Type B pancreatic cell (in vitro differentiated cells): ENCODE data around the gene GAREM1. TPM values are rescaled to one million over a fixed set of nuclear protein-coding genes. Genes with fewer than 3 reads are reported as not detected.
"Not testable (repeated sequence)": the region's sequence is repeated elsewhere in the genome, so short reads cannot be mapped to it uniquely, and the experiment has no call there.

Source experiments
- DNase-seq: peaks from one replicate; pipeline ENCODE4 v3.0.0; 2021; ENCODE audit warnings: mixed read lengths; ENCODE audit not compliant: unreplicated experiment; ENCODE audit errors: extremely low spot score
- H3K27ac Mint-ChIP-seq: 2 replicates; pipeline ENCODE4 v1.8.0; 2021; ENCODE audit warnings: mild to moderate bottlenecking, mixed read lengths
- H3K27me3 Mint-ChIP-seq: 2 replicates; pipeline ENCODE4 v1.8.0; 2021; ENCODE audit warnings: mixed read lengths
- H3K36me3 Mint-ChIP-seq: 2 replicates; pipeline ENCODE4 v1.8.0; 2021; ENCODE audit warnings: mixed read lengths
- H3K4me1 Mint-ChIP-seq: one replicate; pipeline ENCODE4 v1.8.0; 2021; ENCODE audit warnings: mixed read lengths; ENCODE audit not compliant: unreplicated experiment
- H3K4me3 Mint-ChIP-seq: 2 replicates; pipeline ENCODE4 v1.8.0; 2021; ENCODE audit warnings: mild to moderate bottlenecking, mixed read lengths
- H3K9me3 Mint-ChIP-seq: 2 replicates; pipeline ENCODE4 v1.8.0; 2021; ENCODE audit warnings: mixed read lengths
- total RNA-seq: library from RNA; stranded (reverse); gene quantifications from 2 replicates; pipeline ENCODE4 v1.2.1, GENCODE V29; 2021; ENCODE audit warnings: low replicate concordance
- TF ChIP-seq, protein P1 (sequence below): fragments of 200-600 bp; sonication (generic); conservative IDR thresholded peaks from 2 replicates; pipeline ENCODE4 v1.5.0; 2021; ENCODE audit warnings: antibody characterized with exemption, mild to moderate bottlenecking

The GAREM1 gene
- total RNA-seq, 1 donor from 2014 or later = 17.8 TPM

DNA sequence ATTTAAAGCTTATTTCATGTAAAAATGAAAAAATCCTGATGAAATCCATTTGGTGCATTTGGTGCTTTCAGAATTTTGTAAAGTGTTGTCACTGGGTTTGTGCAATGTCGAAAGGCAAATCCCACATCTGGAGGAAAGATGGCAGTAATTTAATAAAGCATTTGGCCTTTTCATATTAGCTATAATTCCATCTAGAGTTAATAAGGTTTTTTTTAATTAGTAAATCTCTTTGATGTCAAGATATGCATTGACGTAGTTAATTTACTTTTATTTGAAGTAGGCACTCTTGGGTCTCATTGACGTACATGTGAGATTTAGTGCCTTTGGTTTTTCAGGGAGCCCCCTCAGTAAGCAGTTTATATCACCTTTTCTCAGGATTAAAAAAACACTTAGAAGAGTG, 12.3 kb upstream of the GAREM1 start:
- DNase-seq = no peak
- no peaks in the 10 kb centered on the region for H3K9me3 Mint-ChIP-seq
- TF ChIP-seq, protein P1, sequence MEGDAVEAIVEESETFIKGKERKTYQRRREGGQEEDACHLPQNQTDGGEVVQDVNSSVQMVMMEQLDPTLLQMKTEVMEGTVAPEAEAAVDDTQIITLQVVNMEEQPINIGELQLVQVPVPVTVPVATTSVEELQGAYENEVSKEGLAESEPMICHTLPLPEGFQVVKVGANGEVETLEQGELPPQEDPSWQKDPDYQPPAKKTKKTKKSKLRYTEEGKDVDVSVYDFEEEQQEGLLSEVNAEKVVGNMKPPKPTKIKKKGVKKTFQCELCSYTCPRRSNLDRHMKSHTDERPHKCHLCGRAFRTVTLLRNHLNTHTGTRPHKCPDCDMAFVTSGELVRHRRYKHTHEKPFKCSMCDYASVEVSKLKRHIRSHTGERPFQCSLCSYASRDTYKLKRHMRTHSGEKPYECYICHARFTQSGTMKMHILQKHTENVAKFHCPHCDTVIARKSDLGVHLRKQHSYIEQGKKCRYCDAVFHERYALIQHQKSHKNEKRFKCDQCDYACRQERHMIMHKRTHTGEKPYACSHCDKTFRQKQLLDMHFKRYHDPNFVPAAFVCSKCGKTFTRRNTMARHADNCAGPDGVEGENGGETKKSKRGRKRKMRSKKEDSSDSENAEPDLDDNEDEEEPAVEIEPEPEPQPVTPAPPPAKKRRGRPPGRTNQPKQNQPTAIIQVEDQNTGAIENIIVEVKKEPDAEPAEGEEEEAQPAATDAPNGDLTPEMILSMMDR = no peak
- peaks cover 5% of the 10 kb centered on the region for H3K4me1 Mint-ChIP-seq
- no peaks in the 10 kb centered on the region for H3K36me3 Mint-ChIP-seq
- H3K4me3 Mint-ChIP-seq = no peak overlapping the region
- H3K27ac Mint-ChIP-seq = no peak overlapping the region
- peaks cover 12% of the 10 kb centered on the region for H3K27me3 Mint-ChIP-seq

DNA sequence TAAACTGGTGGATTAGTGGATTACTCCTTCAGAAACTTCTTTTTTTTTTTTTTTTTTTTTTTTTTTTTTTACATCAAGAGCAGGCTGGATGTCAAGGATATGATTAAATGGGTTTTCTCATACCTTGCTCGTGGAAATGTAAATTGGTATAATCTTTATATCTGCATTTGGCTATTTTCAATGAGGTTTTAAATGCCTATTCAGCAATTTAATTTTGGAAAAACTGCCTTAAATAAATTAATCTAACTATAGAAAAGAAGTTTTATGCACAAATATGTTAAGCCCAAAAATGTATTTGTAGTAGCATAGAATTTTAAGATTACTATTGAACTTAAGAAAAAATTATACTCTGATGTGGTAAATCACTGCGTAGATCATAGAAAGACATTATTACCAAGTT, 11.4 kb upstream of the GAREM1 start:
- Mint-ChIP-seq H3K9me3 (no peaks in the 10 kb centered on the region), H3K4me1 (peaks cover 5% of the 10 kb centered on the region), H3K27ac (no peak overlapping the region), H3K4me3 (no peak overlapping the region), H3K27me3 (peaks cover 12% of the 10 kb centered on the region), H3K36me3 (no peaks in the 10 kb centered on the region)
- no peak for DNase-seq
- TF ChIP-seq, protein P1 = no peak

DNA sequence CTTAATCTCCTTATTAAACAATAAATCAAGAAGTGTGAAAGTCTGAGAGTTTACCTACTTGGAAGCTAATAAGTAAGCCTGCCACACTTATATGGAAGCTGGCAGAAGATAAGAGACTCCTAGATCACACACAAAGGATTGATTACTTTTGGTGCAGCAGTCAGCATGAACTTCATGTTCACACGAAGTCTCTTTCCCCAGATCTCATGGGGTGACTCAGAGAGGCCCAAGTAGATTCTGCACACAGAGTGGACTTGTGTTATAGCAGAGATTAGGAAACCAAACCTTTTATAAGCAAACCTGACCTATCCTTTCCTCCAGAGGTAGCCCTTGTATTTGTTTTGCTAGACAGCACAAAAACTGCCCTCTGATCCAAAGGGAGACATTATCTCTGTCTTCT, 9.9 kb upstream of the GAREM1 start:
- no peak for DNase-seq
- H3K27me3 Mint-ChIP-seq = peaks cover 16% of the 10 kb centered on the region
- no peaks in the 10 kb centered on the region for H3K9me3 Mint-ChIP-seq
- H3K36me3 Mint-ChIP-seq = no peaks in the 10 kb centered on the region
- H3K4me1 Mint-ChIP-seq = peaks cover 5% of the 10 kb centered on the region
- H3K27ac Mint-ChIP-seq = no peak overlapping the region
- TF ChIP-seq, protein P1 = no peak
- no peak overlapping the region for H3K4me3 Mint-ChIP-seq

DNA sequence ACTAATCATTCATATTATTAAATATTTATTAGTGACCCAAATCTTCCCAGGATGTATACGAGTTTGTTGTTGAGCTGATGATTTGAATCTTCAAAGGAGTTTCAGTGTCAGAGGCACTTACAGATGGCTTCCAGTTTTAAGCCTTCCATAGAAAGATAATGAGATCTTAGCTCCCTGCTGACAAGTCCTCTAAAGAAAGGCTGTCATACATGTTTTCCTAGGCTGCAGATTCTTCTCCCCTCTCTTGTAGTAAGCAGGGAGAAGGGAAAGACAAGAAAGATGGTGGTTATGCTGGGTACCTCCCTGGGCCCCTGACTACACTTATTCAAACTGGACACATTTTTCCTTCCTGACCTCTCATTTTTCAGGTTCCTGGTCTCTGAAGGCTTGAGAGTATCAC, 8.1 kb upstream of the GAREM1 start:
- TF ChIP-seq, protein P1 = no peak
- Mint-ChIP-seq H3K4me1 (peaks cover 5% of the 10 kb centered on the region), H3K36me3 (no peaks in the 10 kb centered on the region), H3K27me3 (peaks cover 13% of the 10 kb centered on the region), H3K9me3 (no peaks in the 10 kb centered on the region), H3K27ac (no peak overlapping the region), H3K4me3 (no peak overlapping the region)
- no peak for DNase-seq

DNA sequence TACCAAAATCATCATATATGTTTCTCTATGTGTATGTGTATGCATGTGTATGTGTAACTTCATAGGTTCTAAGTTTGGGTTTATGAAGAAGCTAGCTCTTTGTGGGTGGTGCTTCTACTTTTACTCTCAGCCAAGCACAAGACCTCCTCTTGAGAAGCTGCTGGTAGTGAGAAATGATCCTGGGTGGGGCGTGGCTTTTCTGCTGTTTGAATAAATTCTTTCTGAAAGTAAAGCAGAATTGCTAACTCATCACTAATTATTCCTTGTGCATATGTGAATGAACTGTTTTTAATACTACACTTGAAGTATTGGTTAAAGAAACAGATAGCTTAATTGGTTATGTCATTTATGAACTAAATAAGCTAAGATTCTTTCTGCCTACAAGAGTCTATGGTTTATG, 7.6 kb upstream of the GAREM1 start:
- Mint-ChIP-seq H3K27ac (no peak overlapping the region), H3K4me1 (peaks cover 5% of the 10 kb centered on the region), H3K4me3 (no peak overlapping the region), H3K36me3 (no peaks in the 10 kb centered on the region), H3K9me3 (no peaks in the 10 kb centered on the region), H3K27me3 (peaks cover 11% of the 10 kb centered on the region)
- DNase-seq = no peak
- TF ChIP-seq, protein P1 = no peak

DNA sequence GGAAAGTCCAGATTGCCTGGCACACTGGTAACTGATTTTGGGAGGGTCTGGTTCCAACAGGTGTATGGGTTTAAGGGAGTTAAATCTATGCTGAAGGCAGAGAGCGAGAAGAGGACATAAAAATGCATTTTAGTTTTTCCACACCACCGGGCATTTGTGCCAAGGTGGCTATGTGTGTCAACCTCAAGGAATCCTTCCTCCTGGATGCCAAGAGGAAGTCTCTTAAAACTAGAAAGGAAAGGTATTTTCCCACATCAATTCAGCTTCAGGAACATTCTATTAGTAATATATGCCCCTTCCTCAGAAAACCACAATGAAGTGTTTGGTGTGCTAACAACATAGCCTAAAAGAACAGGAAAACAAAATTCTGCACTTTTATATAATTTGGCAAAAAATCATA, 5.4 kb upstream of the GAREM1 start:
- no peak overlapping the region for H3K4me3 Mint-ChIP-seq
- no peaks in the 10 kb centered on the region for H3K36me3 Mint-ChIP-seq
- peaks cover 11% of the 10 kb centered on the region for H3K4me1 Mint-ChIP-seq
- H3K27ac Mint-ChIP-seq = no peak overlapping the region
- peaks cover 25% of the 10 kb centered on the region for H3K27me3 Mint-ChIP-seq
- TF ChIP-seq, protein P1 = no peak
- no peaks in the 10 kb centered on the region for H3K9me3 Mint-ChIP-seq
- no peak for DNase-seq

DNA sequence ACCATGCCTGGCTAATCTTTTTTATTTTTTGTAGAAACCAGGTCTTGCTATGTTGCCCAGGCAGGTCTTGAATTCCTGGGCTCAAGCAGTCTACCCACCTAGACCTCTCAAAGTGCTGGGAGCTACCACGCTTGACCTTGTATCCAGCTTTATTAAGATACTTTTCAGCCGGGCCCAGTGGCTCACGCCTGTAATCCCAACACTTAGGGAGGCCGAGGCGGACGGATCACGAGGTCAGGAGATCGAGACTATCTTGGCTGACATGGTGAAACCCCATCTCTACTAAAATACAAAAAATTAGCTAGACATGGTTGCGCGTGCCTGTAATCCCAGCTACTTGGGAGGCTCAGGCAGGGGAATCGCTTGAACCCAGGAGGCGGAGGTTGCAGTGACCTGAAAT, 4.4 kb upstream of the GAREM1 start:
- DNase-seq, H3K9me3 Mint-ChIP-seq, H3K36me3 Mint-ChIP-seq, H3K4me3 Mint-ChIP-seq, H3K27ac Mint-ChIP-seq: not testable (repeated sequence)
- Mint-ChIP-seq H3K27me3 (peaks cover 25% of the 10 kb centered on the region), H3K4me1 (peaks cover 11% of the 10 kb centered on the region)
